Omental fat pad (tissue), 4 donors: Measurements from ENCODE around the gene TBC1D10A. TPM values are rescaled to one million over a fixed set of nuclear protein-coding genes. Genes with fewer than 3 reads are reported as not detected.

Experiments
- ATAC-seq: fragments of 150-250 bp; one replicate; pipeline ENCODE4 v1.9.1; 2016; ENCODE audit warnings: mild to moderate bottlenecking, moderate library complexity; ENCODE audit not compliant: low FRiP score
- DNase-seq: peaks from one replicate; pipeline ENCODE4 v3.0.0-alpha.2; 2019; ENCODE audit warnings: low spot score
- total RNA-seq, 4 donors: library from RNA; depleted of rRNA; stranded (reverse); fragments of >200 nt; gene quantifications; one replicate each; pipeline ENCODE4 v1.1.0, GENCODE V29; 2016
- TF ChIP-seq, protein P1 (sequence below), 3 donors: fragments of 450-650 bp; IDR thresholded peaks; one replicate each; pipeline ENCODE4 v1.5.1; 2016 to 2017; ENCODE audit warnings: antibody characterized with exemption in 3 of 3, mild to moderate bottlenecking in 3 of 3, moderate library complexity in 2 of 3

The TBC1D10A gene
- total RNA-seq, 4 donors from 2014 or later, result 17.5 to 42.1 (median 26.0) TPM

DNA sequence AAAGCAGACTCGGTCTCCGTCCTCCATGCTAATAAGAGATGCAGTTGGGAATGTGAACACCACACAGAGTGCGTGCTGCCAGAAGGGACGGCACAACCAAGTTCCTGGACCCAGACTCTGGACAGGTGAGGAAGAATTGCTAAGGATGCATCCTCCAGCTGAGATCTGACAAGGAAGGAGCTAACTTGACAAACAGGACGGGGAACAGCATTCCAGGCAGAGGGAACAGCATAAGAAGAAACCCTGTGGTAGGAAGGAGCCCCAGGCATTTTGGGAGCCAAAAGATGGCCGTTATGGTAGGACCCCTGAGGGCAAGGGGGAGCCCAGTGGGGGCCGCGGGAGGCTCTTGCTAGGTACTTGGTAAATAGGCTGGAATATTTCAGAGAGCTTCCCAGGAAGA, 66.1 kb downstream of the TBC1D10A start:
- no peak for ATAC-seq
- no peak for DNase-seq
- TF ChIP-seq, protein P1, sequence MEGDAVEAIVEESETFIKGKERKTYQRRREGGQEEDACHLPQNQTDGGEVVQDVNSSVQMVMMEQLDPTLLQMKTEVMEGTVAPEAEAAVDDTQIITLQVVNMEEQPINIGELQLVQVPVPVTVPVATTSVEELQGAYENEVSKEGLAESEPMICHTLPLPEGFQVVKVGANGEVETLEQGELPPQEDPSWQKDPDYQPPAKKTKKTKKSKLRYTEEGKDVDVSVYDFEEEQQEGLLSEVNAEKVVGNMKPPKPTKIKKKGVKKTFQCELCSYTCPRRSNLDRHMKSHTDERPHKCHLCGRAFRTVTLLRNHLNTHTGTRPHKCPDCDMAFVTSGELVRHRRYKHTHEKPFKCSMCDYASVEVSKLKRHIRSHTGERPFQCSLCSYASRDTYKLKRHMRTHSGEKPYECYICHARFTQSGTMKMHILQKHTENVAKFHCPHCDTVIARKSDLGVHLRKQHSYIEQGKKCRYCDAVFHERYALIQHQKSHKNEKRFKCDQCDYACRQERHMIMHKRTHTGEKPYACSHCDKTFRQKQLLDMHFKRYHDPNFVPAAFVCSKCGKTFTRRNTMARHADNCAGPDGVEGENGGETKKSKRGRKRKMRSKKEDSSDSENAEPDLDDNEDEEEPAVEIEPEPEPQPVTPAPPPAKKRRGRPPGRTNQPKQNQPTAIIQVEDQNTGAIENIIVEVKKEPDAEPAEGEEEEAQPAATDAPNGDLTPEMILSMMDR (IDR thresholded peaks at IDR 0.05), result no peak

- DNase-seq (no peak), ATAC-seq (no peak)
- TF ChIP-seq, protein P1 (IDR thresholded peaks at IDR 0.05), result no peak
Measured at GRCh38 chr22:30260276-30260675, 66.5 kb downstream of the TBC1D10A start.

- TF ChIP-seq, protein P1 (IDR thresholded peaks at IDR 0.05), result no peak
- DNase-seq (no peak), ATAC-seq (no peak)
Measured at GRCh38 chr22:30254314-30254713, 72.4 kb downstream of the TBC1D10A start.

DNA sequence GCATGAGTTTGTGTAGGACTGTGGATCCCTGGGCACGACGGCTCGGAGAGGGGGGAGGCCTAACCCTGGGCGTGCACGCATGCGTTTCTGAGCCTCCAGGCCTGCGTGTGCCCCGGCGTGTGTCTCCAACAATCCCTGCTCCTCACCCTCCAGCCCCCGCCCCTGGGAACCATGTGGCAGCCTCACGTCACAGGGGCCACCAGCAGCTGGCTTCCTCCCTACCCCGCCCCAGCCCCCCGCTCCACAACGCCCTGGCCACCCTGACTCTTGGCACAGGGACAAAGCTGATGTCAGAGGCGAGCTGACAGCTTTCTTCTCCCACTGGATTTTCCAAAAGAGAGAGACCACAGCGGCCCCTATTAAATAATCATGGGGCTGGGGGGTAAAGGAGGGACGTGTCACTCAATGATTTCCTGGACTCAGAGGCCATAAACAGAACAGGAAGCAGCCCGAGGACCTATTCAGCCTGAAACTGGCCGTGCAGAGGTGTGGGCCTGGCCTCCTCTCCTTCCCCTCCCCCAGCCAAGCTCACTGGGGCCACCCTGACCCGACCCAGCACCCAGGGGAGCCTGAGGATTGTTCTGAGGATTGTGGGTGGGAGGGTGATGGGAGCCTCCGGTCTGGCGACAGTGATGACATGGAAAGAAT, 73.4 kb downstream of the TBC1D10A start:
- DNase-seq (no peak), ATAC-seq (no peak)
- TF ChIP-seq, protein P1 (IDR thresholded peaks at IDR 0.05), result no peak

GRCh38 chr22:30252411-30253204, 74.1 kb downstream of the TBC1D10A start:
- ATAC-seq, result no peak
- TF ChIP-seq, protein P1 (IDR thresholded peaks at IDR 0.05), result no peak
- DNase-seq, result no peak

GRCh38 chr22:30251711-30252110, 75.0 kb downstream of the TBC1D10A start:
- DNase-seq (peak; percentile 54), ATAC-seq (no peak)
- TF ChIP-seq, protein P1 (IDR thresholded peaks at IDR 0.05), result no peak
